ENCODE measurements around the gene NAA60. TPM values are rescaled to one million over a fixed set of nuclear protein-coding genes. Genes with fewer than 3 reads are reported as not detected.

Gene NAA60
- total and polyA plus RNA-seq, 10 donors: 27.2 to 85.9 (median 46.3) TPM

GRCh38 chr16:3460121-3460520, 16.6 kb downstream of the NAA60 start:
- intact Hi-C loops (cut with DNase I; ENCODE audit: low total_unique reads): loop anchor here (10.0 kb wide), 1 partner anchor 185 kb away; no protein-coding TSS in a partner anchor
- Histone ChIP-seq H3K36me3 (peaks cover 0 to 16% (median 0%) of the 10 kb centered on the region in 6 donors), H3K27me3 (replicated peaks in 1 of 7) (no peaks in the 10 kb centered on the region), H3K4me1 (peaks cover 38 to 90% (median 74%) of the 10 kb centered on the region in 6 donors), H3K4me3 (peak overlapping the region in 1 of 8 donors; percentile 86), H3K27ac (peak overlapping the region in 6 of 8 donors; percentile 16 to 99 (median 98)), H3K9me3 (no peaks in the 10 kb centered on the region)
- no peak for DNase-seq
- WGBS, 5 donors: 80 to 88% (median 85%) methylated on average over 7 of the region's 7 CpGs
- no peak for TF ChIP-seq POLR2AphosphoS5 (IDR thresholded peaks at IDR 0.05)
- no peak for TF ChIP-seq CTCF (IDR thresholded peaks at IDR 0.05 in 8 of 11, conservative IDR thresholded peaks at IDR 0.05 in 3 of 11)

GRCh38 chr16:3460585-3460984, 17.1 kb downstream of the NAA60 start:
- DNase-seq: no peak
- H3K4me1 ChIP-seq: peaks cover 38 to 92% (median 78%) of the 10 kb centered on the region in 6 donors
- H3K27ac ChIP-seq: peak overlapping the region in 6 of 8 donors; percentile 16 to 99 (median 98)
- H3K9me3 ChIP-seq: no peaks in the 10 kb centered on the region
- H3K36me3 ChIP-seq: peaks cover 0 to 21% (median 1%) of the 10 kb centered on the region in 6 donors
- intact Hi-C loops (cut with DNase I; ENCODE audit: low total_unique reads): loop anchor here (10.0 kb wide), 1 partner anchor 186 kb away; no protein-coding TSS in a partner anchor
- 78 to 83% (median 80%) methylated on average over 8 of the region's 8 CpGs for WGBS, 5 donors
- no peak for TF ChIP-seq POLR2AphosphoS5 (IDR thresholded peaks at IDR 0.05)
- TF ChIP-seq POLR2A (IDR thresholded peaks at IDR 0.05): no peak
- no peak for TF ChIP-seq CTCF (IDR thresholded peaks at IDR 0.05 in 8 of 11, conservative IDR thresholded peaks at IDR 0.05 in 3 of 11)
- H3K27me3 ChIP-seq (replicated peaks in 1 of 7): no peaks in the 10 kb centered on the region
- H3K4me3 ChIP-seq: peak overlapping the region in 1 of 8 donors; percentile 86

- intact Hi-C loops (cut with DNase I; ENCODE audit: low total_unique reads): loop anchor here (10.0 kb wide), 1 partner anchor 186 kb away; no protein-coding TSS in a partner anchor
- TF ChIP-seq POLR2AphosphoS5 (IDR thresholded peaks at IDR 0.05) (no peak), CTCF (IDR thresholded peaks at IDR 0.05 in 8 of 11, conservative IDR thresholded peaks at IDR 0.05 in 3 of 11) (peak in 3 of 11 experiments; percentile 6 to 35 (median 19))
- H3K4me1 ChIP-seq: peaks cover 38 to 92% (median 82%) of the 10 kb centered on the region in 6 donors
- no peaks in the 10 kb centered on the region for H3K9me3 ChIP-seq
- H3K36me3 ChIP-seq: peaks cover 0 to 27% (median 7%) of the 10 kb centered on the region in 6 donors
- no peak for DNase-seq
- H3K27me3 ChIP-seq (replicated peaks in 1 of 7): no peaks in the 10 kb centered on the region
- WGBS, 5 donors: 28 to 50% (median 34%) methylated on average over 8 of the region's 8 CpGs
- H3K27ac ChIP-seq: peak overlapping the region in 4 of 8 donors; percentile 39 to 99 (median 98)
- no peak overlapping the region for H3K4me3 ChIP-seq
Measured at GRCh38 chr16:3461151-3461550, 17.7 kb downstream of the NAA60 start.

- H3K27ac ChIP-seq: no peak overlapping the region
- no peak overlapping the region for H3K4me3 ChIP-seq
- WGBS, 5 donors: 84 to 94% (median 87%) methylated on average over 12 of the region's 12 CpGs
- peaks cover 21 to 100% (median 70%) of the 10 kb centered on the region in 6 donors for H3K4me1 ChIP-seq
- H3K27me3 ChIP-seq (replicated peaks in 1 of 7): no peaks in the 10 kb centered on the region
- H3K36me3 ChIP-seq: peaks cover 0 to 67% (median 12%) of the 10 kb centered on the region in 6 donors
- intact Hi-C loops (cut with DNase I; ENCODE audit: low total_unique reads): loop anchor here (10.0 kb wide), 1 partner anchor 190 kb away; no protein-coding TSS in a partner anchor
- DNase-seq: peak; percentile 34
- TF ChIP-seq POLR2A (IDR thresholded peaks at IDR 0.05) (no peak), CTCF (IDR thresholded peaks at IDR 0.05 in 8 of 11, conservative IDR thresholded peaks at IDR 0.05 in 3 of 11) (no peak), POLR2AphosphoS5 (IDR thresholded peaks at IDR 0.05) (no peak)
- H3K9me3 ChIP-seq: no peaks in the 10 kb centered on the region
Measured at GRCh38 chr16:3465301-3465700, 21.8 kb downstream of the NAA60 start.
